Sciatic nerve (tissue), 2 donors: ENCODE data around the gene AGBL1. TPM values are rescaled to one million over a fixed set of nuclear protein-coding genes. Genes with fewer than 3 reads are reported as not detected.

Experiments
- ATAC-seq: fragments of 200-7000 bp; cut with Tn5 transposase; one replicate; pipeline ENCODE4 v1.9.1; 2020; ENCODE audit warnings: mild to moderate bottlenecking, moderate library complexity
- DNase-seq: peaks from one replicate; pipeline ENCODE4 v3.0.0-alpha.2; 2020; ENCODE audit warnings: low spot score
- intact Hi-C: fragments of 100-400 bp; cut with DNase I; formaldehyde crosslinking; loops from one replicate; pipeline ENCODE4 v1.14.2; 2022
- total RNA-seq: library from RNA; stranded (reverse); fragmentation: NEBNext Ultra II Directional; extraction: Animal tissue kit (Norgen Biotek cat#: 25700); gene quantifications from one replicate; pipeline ENCODE4 v1.2.1, GENCODE V29; 2021
- donor health status: DM: no; HTN: no; CAD: no.
- donor health status: DM: no; HTN: no; CAD: no.

AGBL1 gene
- total RNA-seq, 1 donor from 2014 or later, result 0.49 TPM

- no peak for DNase-seq
- ATAC-seq, result no peak
- intact Hi-C loops, result no loop called here
Measured at GRCh38 chr15:86634992-86635638, 555.4 kb downstream of the AGBL1 start.

- no peak for DNase-seq
- ATAC-seq, result no peak
- intact Hi-C loops, result no loop called here
Measured at GRCh38 chr15:86644339-86644738, 564.7 kb downstream of the AGBL1 start.

- no peak for ATAC-seq
- intact Hi-C loops, result no loop called here
- DNase-seq, result no peak
Measured at GRCh38 chr15:86645925-86646500, 566.3 kb downstream of the AGBL1 start.

GRCh38 chr15:86647810-86648440, 568.3 kb downstream of the AGBL1 start:
- intact Hi-C loops, result no loop called here
- ATAC-seq, result no peak

GRCh38 chr15:86649277-86649676, 569.6 kb downstream of the AGBL1 start:
- DNase-seq, result no peak
- ATAC-seq, result no peak
- intact Hi-C loops, result no loop called here

More at GRCh38 chr15:86647810-86648440, 568.3 kb downstream of the AGBL1 start:
- no peak for DNase-seq

GRCh38 chr15:86650094-86650493, 570.4 kb downstream of the AGBL1 start:
- intact Hi-C loops, result no loop called here
- no peak for DNase-seq
- ATAC-seq, result no peak

GRCh38 chr15:86653344-86654197, 573.9 kb downstream of the AGBL1 start:
- DNase-seq (no peak), ATAC-seq (no peak)
- intact Hi-C loops, result no loop called here

- ATAC-seq (no peak), DNase-seq (no peak)
- intact Hi-C loops, result no loop called here
Measured at GRCh38 chr15:86654501-86654900, 574.8 kb downstream of the AGBL1 start.

DNA sequence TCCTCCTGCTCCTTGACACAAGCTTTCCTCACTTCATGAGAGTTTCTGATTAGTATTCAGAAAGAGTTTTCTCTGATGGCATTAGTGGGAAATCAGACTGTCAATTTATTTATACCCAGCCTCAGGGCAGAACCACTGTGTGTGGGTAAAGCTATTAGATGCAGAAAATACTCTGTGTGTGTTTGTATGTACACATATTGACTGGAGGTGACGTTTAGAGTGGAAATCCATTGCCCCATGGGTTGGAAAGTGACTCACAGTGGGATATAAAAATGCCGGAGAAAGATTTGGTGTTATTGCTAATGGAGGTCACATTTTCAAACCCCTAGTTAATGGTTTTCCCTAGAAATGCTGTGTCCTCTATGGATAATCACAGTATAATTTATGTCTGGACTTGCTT, 577.6 kb downstream of the AGBL1 start:
- no peak for ATAC-seq
- intact Hi-C loops, result no loop called here
- DNase-seq, result no peak

DNA sequence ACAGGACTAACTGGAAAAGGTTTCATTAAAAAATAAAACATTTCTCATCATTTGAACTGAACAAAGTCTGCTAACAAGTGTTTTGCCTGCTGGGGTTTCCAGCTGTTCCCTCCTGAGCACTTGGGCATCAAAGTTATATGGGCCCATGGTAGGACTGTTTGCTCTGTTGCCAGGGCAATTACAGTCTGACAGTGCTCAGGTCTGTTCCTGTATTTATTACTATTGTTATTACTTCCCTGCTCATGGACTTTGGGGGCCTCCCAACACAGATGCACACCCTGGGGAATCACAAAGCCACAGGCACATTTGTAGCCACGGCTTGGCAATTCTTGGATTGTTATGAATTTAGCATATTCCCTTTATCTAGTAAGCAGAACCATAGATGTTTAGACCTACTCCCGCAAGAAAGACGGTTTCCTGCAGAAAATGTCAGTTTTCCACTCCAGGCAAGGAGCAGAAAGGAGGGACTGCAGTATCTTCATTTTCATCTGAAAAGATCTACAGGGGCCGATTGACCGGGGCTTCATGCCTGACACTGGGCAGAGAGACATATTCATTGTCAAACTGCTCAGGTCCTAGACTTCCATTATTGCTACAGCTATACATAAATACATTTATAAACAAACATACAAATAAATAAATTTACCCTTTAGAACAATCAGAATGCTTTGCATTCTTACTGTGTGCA, 580.2 kb downstream of the AGBL1 start:
- intact Hi-C loops, result no loop called here
- ATAC-seq, result no peak
- no peak for DNase-seq

DNA sequence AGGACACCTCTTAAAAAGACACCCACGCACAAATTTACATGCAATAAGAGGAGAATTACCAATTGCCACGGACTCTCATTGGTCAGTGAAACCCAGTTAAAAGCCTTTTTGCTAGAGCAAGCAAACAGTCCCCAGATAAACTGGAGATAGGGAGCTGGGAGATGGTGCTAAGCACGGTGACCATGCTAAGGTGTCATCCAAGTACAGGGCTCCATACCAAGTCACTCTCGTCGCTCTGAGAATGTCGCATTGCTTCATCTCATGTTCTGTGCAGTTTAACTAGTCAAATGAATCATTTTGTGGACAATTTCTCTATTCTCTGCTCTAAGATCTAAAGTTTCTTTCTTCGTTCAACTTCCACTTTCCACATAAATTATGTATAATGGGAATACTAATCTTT, 581.9 kb downstream of the AGBL1 start:
- no peak for ATAC-seq
- intact Hi-C loops, result no loop called here
- no peak for DNase-seq

DNA sequence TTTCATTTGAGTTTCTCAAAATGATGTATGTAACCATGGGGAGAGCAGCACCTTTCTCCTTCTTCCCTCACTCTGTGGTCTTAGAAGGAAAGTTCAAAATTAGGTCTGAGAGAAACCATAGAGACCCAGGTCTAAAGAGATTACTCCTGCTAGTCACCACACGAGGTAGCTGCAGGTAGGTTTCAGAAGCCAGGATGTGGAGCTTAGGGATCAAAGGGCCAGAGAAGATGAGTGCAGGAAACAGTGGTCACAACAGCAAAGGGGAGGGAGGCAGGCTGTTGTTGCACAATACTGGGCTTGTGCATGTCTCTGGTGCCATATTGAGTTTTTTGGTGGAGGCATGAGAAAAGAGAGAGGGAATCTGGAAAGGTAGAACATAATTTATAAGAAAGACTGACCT, 583.6 kb downstream of the AGBL1 start:
- DNase-seq (no peak), ATAC-seq (no peak)
- intact Hi-C loops, result no loop called here

- intact Hi-C loops, result no loop called here
- DNase-seq (no peak), ATAC-seq (no peak)
Measured at GRCh38 chr15:86663979-86664378, 584.3 kb downstream of the AGBL1 start.

- no peak for ATAC-seq
- DNase-seq, result no peak
- intact Hi-C loops, result no loop called here
Measured at GRCh38 chr15:86664581-86664980, 584.9 kb downstream of the AGBL1 start.

DNA sequence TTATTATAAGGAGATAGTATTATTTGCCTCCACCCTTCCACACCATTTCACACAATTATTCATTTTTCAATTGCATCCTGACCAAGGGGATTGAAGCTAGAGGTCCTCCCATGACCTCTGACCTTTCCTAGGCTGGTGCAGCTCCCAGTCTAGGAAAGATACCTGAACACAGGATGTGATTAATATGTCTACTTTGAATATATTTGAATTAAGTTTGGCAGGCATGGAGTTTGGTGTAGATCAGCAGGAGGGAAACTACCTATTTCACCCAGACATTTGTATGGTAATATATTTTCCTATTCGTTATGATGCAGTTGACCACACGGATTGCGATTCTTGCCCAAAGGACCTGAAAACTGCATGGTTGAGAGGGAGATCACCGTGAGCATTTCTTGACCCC, 596.3 kb downstream of the AGBL1 start:
- DNase-seq, result no peak
- intact Hi-C loops, result no loop called here
- no peak for ATAC-seq

DNA sequence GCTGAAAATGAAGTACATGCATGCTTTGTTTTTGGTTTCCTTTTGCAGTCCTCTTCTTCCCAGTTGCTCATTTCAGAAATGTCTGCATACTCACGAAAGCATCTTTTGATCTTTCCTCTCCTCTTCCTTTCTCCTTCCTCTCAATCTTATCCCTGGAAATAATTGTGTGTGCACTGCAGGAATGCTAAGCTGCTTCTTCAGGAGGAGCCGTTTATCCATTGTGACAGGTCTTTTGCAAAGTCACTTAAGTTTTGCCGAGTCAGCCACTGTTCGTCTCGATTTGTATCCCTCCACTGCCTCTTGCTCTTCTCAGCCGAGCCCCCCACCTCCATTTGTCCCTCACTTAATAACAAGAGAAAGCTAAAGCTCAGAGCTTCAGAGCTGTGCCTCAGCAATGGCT, 597.6 kb downstream of the AGBL1 start:
- DNase-seq (no peak), ATAC-seq (no peak)
- intact Hi-C loops, result no loop called here

- ATAC-seq (no peak), DNase-seq (no peak)
- intact Hi-C loops, result no loop called here
Measured at GRCh38 chr15:86685263-86685662, 605.6 kb downstream of the AGBL1 start.

GRCh38 chr15:86689006-86689405, 609.3 kb downstream of the AGBL1 start:
- intact Hi-C loops, result no loop called here
- ATAC-seq (no peak), DNase-seq (no peak)

DNA sequence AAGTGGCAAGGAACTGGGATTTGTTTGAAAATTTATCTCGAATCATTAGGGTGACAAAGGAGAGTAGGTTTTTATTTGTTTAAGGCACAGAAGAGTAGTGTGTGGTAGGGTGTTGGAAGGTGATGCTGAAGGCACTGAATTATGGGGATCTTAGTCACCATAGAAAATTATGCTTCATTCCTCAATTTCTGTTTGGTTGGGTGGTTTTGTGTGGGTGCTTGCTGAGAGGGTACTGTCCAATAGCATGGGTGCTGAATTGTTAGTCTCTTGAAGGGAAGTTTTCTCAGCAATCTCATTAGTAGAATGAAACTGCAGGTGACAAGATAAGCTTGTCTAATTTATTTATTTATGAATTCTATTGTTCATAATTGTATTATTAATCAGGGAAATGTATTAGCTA, 610.9 kb downstream of the AGBL1 start:
- intact Hi-C loops, result no loop called here
- DNase-seq, result no peak
- ATAC-seq, result peak; percentile 38
